K562 (cell line): Measurements from ENCODE around the gene NFS1. TPM values are rescaled to one million over a fixed set of nuclear protein-coding genes. Genes with fewer than 3 reads are reported as not detected.

Experiments
- ATAC-seq: fragments of 200-7000 bp; cut with Tn5 transposase; 3 replicates; pipeline ENCODE4 v1.9.1; 2020; ENCODE audit warnings: moderate library complexity
- BruUV-seq: library from RNA; stranded (reverse); fragments of 400-500 nt; replicated peaks from 2 replicates; lab custom pipeline; 2021; lab: Mats Ljungman, UMichigan
- CTCF ChIA-PET: fragments of 300-600 bp; formaldehyde crosslinking; extraction: SDS; loops from one replicate; lab custom pipeline; 2021; ENCODE audit warnings: low intra/inter-chr PET ratio; lab: Yijun Ruan, JAX
- POLR2A ChIA-PET: fragments of 300-600, 350-650 bp; sonication (Branson Sonifier 250); formaldehyde crosslinking; extraction: SDS; loops from one replicate; lab custom pipeline; 2021; ENCODE audit warnings: antibody characterized with exemption, inconsistent platforms; lab: Yijun Ruan, JAX
- DNase-seq, 4 experiments: peaks; one replicate each; pipeline versions ENCODE4 v3.0.0 to v3.0.0-alpha.2; 2011 to 2018; ENCODE audit warnings: low spot score in 3 of 4, mixed read lengths in 3 of 4; ENCODE audit errors: extremely low read depth in 1 of 4
- FAIRE-seq: peaks from 2 replicates; lab custom pipeline; 2011; peaks lifted over from hg19 to GRCh38; lab: Jason Lieb, UNC
- H2AFZ ChIP-seq: 2 replicates; pipeline ENCODE4 v1.6.0; 2011; ENCODE audit warnings: low read depth, low read length, control low read depth, inconsistent platforms
- H3K27ac ChIP-seq: fragments of 200-600 bp; 3 replicates; pipeline ENCODE4 v1.8.0; 2011; ENCODE audit warnings: low read depth, mild to moderate bottlenecking, control low read depth, inconsistent platforms, low read length, moderate library complexity, mixed read lengths; ENCODE audit errors: extremely low read depth
- H3K27me3 ChIP-seq, 2 experiments: fragments of 300-600 bp in 1 of 2; 2 replicates in 1 of 2; 3 replicates in 1 of 2; pipeline versions ENCODE4 v1.6.0 to v1.8.0; 2011; ENCODE audit warnings: inconsistent platforms in 2 of 2, low read length in 2 of 2, mild to moderate bottlenecking in 1 of 2, mixed read lengths in 1 of 2, moderate library complexity in 1 of 2; ENCODE audit not compliant: control insufficient read depth in 2 of 2, insufficient read depth in 2 of 2
- H3K36me3 ChIP-seq: fragments of 300-600 bp; 3 replicates; pipeline ENCODE4 v1.8.0; 2011; ENCODE audit warnings: mild to moderate bottlenecking, low read length, inconsistent platforms; ENCODE audit not compliant: control insufficient read depth, insufficient read depth
- H3K4me1 ChIP-seq, 2 experiments: fragments of 200-600 bp in 1 of 2; replicated peaks in 1 of 2; 2 replicates in 1 of 2; 3 replicates in 1 of 2; pipeline versions ENCODE4 v1.5.1 to v1.8.0; 2011; ENCODE audit warnings: inconsistent platforms in 2 of 2, low read length in 2 of 2, mild to moderate bottlenecking in 1 of 2, mixed read lengths in 1 of 2, moderate library complexity in 1 of 2; ENCODE audit not compliant: control insufficient read depth in 2 of 2, insufficient read depth in 2 of 2
- H3K4me2 ChIP-seq: 2 replicates; pipeline ENCODE4 v1.6.1; 2011; ENCODE audit warnings: low read length, control low read depth, inconsistent platforms, mixed read lengths; ENCODE audit not compliant: insufficient read depth
- H3K4me3 ChIP-seq: fragments of 200-600 bp; sonication (generic), shearing (Covaris generic); 2 replicates; pipeline ENCODE4 v1.5.1; 2016; ENCODE audit warnings: control low read depth, inconsistent platforms
- H3K79me2 ChIP-seq: fragments of 200-600 bp; 3 replicates; pipeline ENCODE4 v1.8.0; 2011; ENCODE audit warnings: low read length, inconsistent platforms; ENCODE audit not compliant: control insufficient read depth, insufficient read depth
- H3K9ac ChIP-seq, 2 experiments: 2 replicates each; pipeline versions ENCODE4 v1.6.0 to v1.6.1; 2011; ENCODE audit warnings: low read depth in 2 of 2, low read length in 2 of 2, control low read depth in 1 of 2, inconsistent platforms in 1 of 2, mild to moderate bottlenecking in 1 of 2, mixed read lengths in 1 of 2; ENCODE audit not compliant: insufficient read depth in 1 of 2
- H3K9me1 ChIP-seq: one replicate; pipeline ENCODE4 v1.6.0; 2011; ENCODE audit warnings: inconsistent platforms, mild to moderate bottlenecking, low read length, moderate library complexity; ENCODE audit not compliant: control insufficient read depth, insufficient read depth
- H3K9me3 ChIP-seq: replicated peaks from 2 replicates; pipeline ENCODE4 v1.5.1; 2011; ENCODE audit warnings: low read depth, low read length, inconsistent platforms; ENCODE audit not compliant: control insufficient read depth, insufficient read depth
- H4K20me1 ChIP-seq: replicated peaks from 2 replicates; pipeline ENCODE4 v1.6.1; 2011; ENCODE audit warnings: low read length, inconsistent platforms, mixed read lengths; ENCODE audit not compliant: control insufficient read depth, insufficient read depth
- POLR2A ChIP-seq: fragments of 450-650 bp; conservative IDR thresholded peaks from 2 replicates; pipeline ENCODE4 v1.6.1; 2016
- POLR2AphosphoS5 ChIP-seq: IDR thresholded peaks from 2 replicates; pipeline ENCODE4 v1.6.1; 2011; ENCODE audit warnings: mild to moderate bottlenecking, low read depth, low read length, moderate library complexity; ENCODE audit not compliant: control insufficient read depth, insufficient read depth
- POLR2B ChIP-seq: fragments of 450-650 bp; IDR thresholded peaks from 2 replicates; pipeline ENCODE4 v1.6.1; 2018; ENCODE audit warnings: low read depth; ENCODE audit not compliant: partially characterized antibody
- SUPT5H ChIP-seq: fragments of 450-650 bp; IDR thresholded peaks from 2 replicates; pipeline ENCODE4 v1.6.1; 2016
- THRAP3 ChIP-seq: fragments of 450-650 bp; IDR thresholded peaks from 2 replicates; pipeline ENCODE4 v1.6.1; 2016; ENCODE audit warnings: mild to moderate bottlenecking, inconsistent platforms, borderline replicate concordance
- ZKSCAN8 ChIP-seq: fragments of 200-800 bp; sonication (Bioruptor generic); IDR thresholded peaks from 2 replicates; pipeline ENCODE4 v1.6.1; 2016; ENCODE audit warnings: missing genetic modification characterization, missing compliant biosample characterization
- ZNF121 ChIP-seq: sonication (generic); formaldehyde crosslinking; conservative IDR thresholded peaks from 2 replicates; pipeline ENCODE4 v1.8.0; 2022; ENCODE audit warnings: missing genetic modification reagents
- ZNF175 ChIP-seq: fragments of 200-800 bp; sonication (Bioruptor generic); IDR thresholded peaks from 2 replicates; pipeline ENCODE4 v1.6.1; 2016; ENCODE audit warnings: low read depth, mild to moderate bottlenecking, missing genetic modification characterization, missing compliant biosample characterization
- ZNF263 ChIP-seq: sonication (generic); formaldehyde crosslinking; IDR thresholded peaks from 2 replicates; pipeline ENCODE4 v1.8.0; 2022; ENCODE audit warnings: mild to moderate bottlenecking, missing genetic modification reagents, borderline replicate concordance
- WGBS: fragments of 100-300 bp; shearing (Covaris generic); methylation state at CpG from one replicate; pipeline ENCODE4 v1.1.6; 2016; ENCODE audit warnings: low coverage, mixed read lengths; ENCODE audit not compliant: insufficient coverage; ENCODE audit errors: missing lambda C conversion rate; 5-methylcytosine and 5-hydroxymethylcytosine counted together
- in situ Hi-C: fragments of 300-500 bp; cut with MboI; formaldehyde crosslinking; loops from 4 replicates; pipeline ENCODE4 v1.15.0; 2018; ENCODE audit warnings: inconsistent platforms, mixed read lengths
- intact Hi-C: fragments of 100-400 bp; cut with micrococcal nuclease; formaldehyde crosslinking; loops from 2 replicates; pipeline ENCODE4 v1.14.2; 2022
- polyA plus RNA-seq, 8 experiments: library from polyadenylated mRNA; depleted of rRNA in 4 of 8; stranded (reverse) in 5 of 8; unstranded in 3 of 8; fragments of >200 nt; fragmentation: Nextera tagmentation in 2 of 8; fragmentation: Illumina TruSeq in 1 of 8; extraction: Ambion mirVana in 2 of 8; extraction: Trizol in 1 of 8; gene quantifications; 2 replicates each; pipeline versions ENCODE4 v1.2.1 to v1.2.3, GENCODE V29; 2011 to 2014; ENCODE audit warnings: inconsistent platforms in 1 of 8, missing spikeins in 1 of 8
- total RNA-seq, 7 experiments: library from RNA; depleted of rRNA in 6 of 7; stranded (reverse); fragments of >200 nt in 6 of 7; fragmentation: Illumina TruSeq in 2 of 7; extraction: Trizol in 2 of 7; gene quantifications; 2 replicates each; pipeline versions ENCODE4 v1.2.1 to v1.2.3, GENCODE V29; 2011 to 2021; ENCODE audit warnings: low replicate concordance in 1 of 7
- TF ChIP-seq, protein P1 (sequence below), 2 experiments: fragments of 450-650 bp; IDR thresholded peaks; 2 replicates each; pipeline ENCODE4 v1.6.1; 2016
- TF ChIP-seq, protein P2 (sequence below), 2 experiments: fragments of 250-450 bp in 1 of 2; fragments of 450-650 bp in 1 of 2; sonication (Bioruptor Pico) in 1 of 2; IDR thresholded peaks; 2 replicates each; pipeline versions ENCODE4 v1.6.1 to v1.8.0; 2016 to 2021; ENCODE audit warnings: mild to moderate bottlenecking in 2 of 2, moderate library complexity in 2 of 2, missing compliant biosample characterization in 1 of 2, missing genetic modification characterization in 1 of 2

Gene NFS1
- total and polyA plus RNA-seq, 9 of the 15 experiments (the other 6 are each of a cell fraction or from before 2014, with no cell fraction given): 11.5 to 84.8 (median 47.1) TPM

DNA sequence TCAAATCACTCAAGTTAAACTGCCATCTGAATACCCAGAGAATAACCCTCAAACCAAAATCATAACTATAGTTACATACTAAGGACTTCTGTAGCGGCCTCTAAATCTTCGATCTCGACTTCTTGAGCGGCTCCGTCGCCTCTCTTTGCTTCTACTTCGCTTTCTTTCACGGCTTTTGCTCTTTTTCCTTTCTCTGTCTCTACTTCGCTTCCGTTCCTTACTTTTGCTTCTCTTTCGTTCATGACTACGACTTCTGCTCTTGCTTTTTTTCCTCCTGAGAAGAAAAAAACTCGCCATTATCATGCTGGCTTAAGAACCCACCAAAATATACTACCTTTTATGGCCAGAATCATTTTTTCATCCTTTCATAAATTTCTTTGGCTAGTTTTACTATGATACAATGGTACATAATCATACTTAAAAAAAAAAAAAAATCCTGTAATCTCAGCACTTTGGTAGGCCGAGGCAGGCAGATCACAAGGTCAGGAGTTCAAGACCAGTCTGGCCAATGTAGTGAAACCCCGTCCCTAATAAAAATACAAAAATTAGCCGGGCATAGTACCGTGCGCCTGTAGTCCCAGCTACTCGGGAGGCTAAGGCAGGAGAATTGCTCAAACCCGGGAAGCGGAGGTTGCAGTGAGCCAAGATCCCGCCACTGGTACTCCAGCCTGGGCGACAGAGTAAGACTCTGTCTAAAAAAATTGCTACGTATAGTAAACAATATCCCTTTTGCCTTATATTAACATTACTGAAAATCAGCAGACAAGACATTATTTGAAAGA lies 32.9 kb upstream of the NFS1 start:
- ATAC-seq (no peak), FAIRE-seq (no peak), DNase-seq (no peak)
- H3K9ac ChIP-seq: 0 out of 4 replicates have a peak overlapping the region, but pooled peaks of 1 of the 2 experiments have one; percentile 31
- H3K9me1 ChIP-seq: no peaks in the 10 kb centered on the region
- H3K4me3 ChIP-seq: no peak overlapping the region
- 96% methylated on average over 23 of the region's 24 CpGs for WGBS
- TF ChIP-seq, protein P1, sequence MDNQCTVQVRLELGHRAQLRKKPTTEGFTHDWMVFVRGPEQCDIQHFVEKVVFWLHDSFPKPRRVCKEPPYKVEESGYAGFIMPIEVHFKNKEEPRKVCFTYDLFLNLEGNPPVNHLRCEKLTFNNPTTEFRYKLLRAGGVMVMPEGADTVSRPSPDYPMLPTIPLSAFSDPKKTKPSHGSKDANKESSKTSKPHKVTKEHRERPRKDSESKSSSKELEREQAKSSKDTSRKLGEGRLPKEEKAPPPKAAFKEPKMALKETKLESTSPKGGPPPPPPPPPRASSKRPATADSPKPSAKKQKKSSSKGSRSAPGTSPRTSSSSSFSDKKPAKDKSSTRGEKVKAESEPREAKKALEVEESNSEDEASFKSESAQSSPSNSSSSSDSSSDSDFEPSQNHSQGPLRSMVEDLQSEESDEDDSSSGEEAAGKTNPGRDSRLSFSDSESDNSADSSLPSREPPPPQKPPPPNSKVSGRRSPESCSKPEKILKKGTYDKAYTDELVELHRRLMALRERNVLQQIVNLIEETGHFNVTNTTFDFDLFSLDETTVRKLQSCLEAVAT (IDR thresholded peaks at IDR 0.05): 0 out of 4 replicates have a peak, but pooled peaks of 1 of the 2 experiments have one; percentile 20
- peak; percentile 55 for TF ChIP-seq POLR2B
- no peak for TF ChIP-seq ZKSCAN8 (CRISPR knock-in tag)
- peak; percentile 48 for TF ChIP-seq SUPT5H
- TF ChIP-seq POLR2A: peak; percentile 39
- no peak for TF ChIP-seq ZNF263 (CRISPR knock-in tag)
- TF ChIP-seq POLR2AphosphoS5: 0 out of 2 replicates have a peak, but pooled peaks have one; percentile 31
- TF ChIP-seq, protein P2, sequence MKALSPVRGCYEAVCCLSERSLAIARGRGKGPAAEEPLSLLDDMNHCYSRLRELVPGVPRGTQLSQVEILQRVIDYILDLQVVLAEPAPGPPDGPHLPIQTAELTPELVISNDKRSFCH (CRISPR knock-in tag; IDR thresholded peaks at IDR 0.05): no peak
- TF ChIP-seq, protein P2 (tag; IDR thresholded peaks at IDR 0.05): no peak
- no peak for TF ChIP-seq ZNF175 (CRISPR knock-in tag)
- 0 out of 2 replicates have a peak, but pooled peaks have one; percentile 13 for TF ChIP-seq ZNF121 (CRISPR knock-in tag)
- TF ChIP-seq THRAP3: 0 out of 2 replicates have a peak, but pooled peaks have one; percentile 45
- H3K9me3 ChIP-seq: no peaks in the 10 kb centered on the region
- intact Hi-C loops: no loop called here
- ChIA-PET POLR2A (interaction anchor here (1.7 to 7.4 kb wide), 3 partner anchors 7 to 12 kb away, joined by 5 to 99 read pairs (median 7); partner anchors contain the start of gene RBM39), CTCF (no interaction called here)
- H3K27ac ChIP-seq: no peak overlapping the region
- no peaks in the 10 kb centered on the region for H3K27me3 ChIP-seq
- peaks cover 95% of the 10 kb centered on the region for H3K79me2 ChIP-seq
- H3K4me1 ChIP-seq: peaks cover 0 to 2% of the 10 kb centered on the region in 2 experiments; a peak in 2 of 5 replicates
- H3K4me2 ChIP-seq: no peak overlapping the region
- in situ Hi-C loops: no loop called here
- H3K36me3 ChIP-seq: peaks cover 98% of the 10 kb centered on the region
- no TSS peak for BruUV-seq
- peaks cover 44% of the 10 kb centered on the region for H4K20me1 ChIP-seq
- no peak overlapping the region for H2AFZ ChIP-seq
